Testis (tissue), 3 donors: Measurements from ENCODE around the gene ERICH2. TPM values are rescaled to one million over a fixed set of nuclear protein-coding genes. Genes with fewer than 3 reads are reported as not detected.
A peak's percentile ranks its signal among the peaks of the same experiment; 100 is the strongest.

Experiments
- DNase-seq: peaks from one replicate; pipeline ENCODE4 v3.0.0-alpha.2; 2019
- H3K27ac ChIP-seq, 2 donors: fragments of 200-600 bp; sonication (generic); one replicate each; pipeline ENCODE4 v1.5.1; 2019
- H3K27me3 ChIP-seq: fragments of 200-600 bp; sonication (generic); one replicate; pipeline ENCODE4 v1.5.1; 2019
- H3K36me3 ChIP-seq: fragments of 200-600 bp; sonication (generic); one replicate; pipeline ENCODE4 v1.5.1; 2017; ENCODE audit warnings: low read depth; ENCODE audit errors: missing control alignments
- H3K4me1 ChIP-seq: fragments of 200-600 bp; sonication (generic); one replicate; pipeline ENCODE4 v1.5.1; 2019
- H3K4me3 ChIP-seq, 2 donors: fragments of 200-600 bp; sonication (generic); one replicate each; pipeline ENCODE4 v1.5.1; 2017 to 2019
- H3K9me3 ChIP-seq: fragments of 200-600 bp; sonication (generic); one replicate; pipeline ENCODE4 v1.5.1; 2017
- CTCF ChIP-seq, 3 experiments: fragments of 450-650 bp in 2 of 3; fragments of 200-600 bp in 1 of 3; sonication (generic) in 1 of 3; IDR thresholded peaks; one replicate each; pipeline ENCODE4 v1.5.1; 2016 to 2019; ENCODE audit warnings: antibody characterized with exemption in 3 of 3, mild to moderate bottlenecking in 2 of 3, moderate library complexity in 1 of 3
- POLR2A ChIP-seq: fragments of 450-650 bp; IDR thresholded peaks from one replicate; pipeline ENCODE4 v1.6.1; 2017; ENCODE audit warnings: antibody characterized with exemption, mild to moderate bottlenecking, moderate library complexity
- WGBS, 2 donors: methylation state at CpG; one replicate each; pipeline ENCODE4 v1.1.5; 2018; 5-methylcytosine and 5-hydroxymethylcytosine counted together
- intact Hi-C: fragments of 100-400 bp; cut with DNase I; formaldehyde crosslinking; loops from one replicate; pipeline ENCODE4 v1.15.1; 2023; ENCODE audit warnings: low total_unique reads
- polyA plus RNA-seq: library from polyadenylated mRNA; stranded (reverse); fragments of 350-450 nt; fragmentation: Illumina TruSeq; extraction: RNeasy Lipid Tissue Mini Kit (QIAGEN cat#74804); gene quantifications from one replicate; pipeline ENCODE4 v1.2.3, GENCODE V29; 2014; ENCODE audit warnings: low read depth, low replicate concordance; ENCODE audit not compliant: insufficient read depth
- total RNA-seq, 2 donors: library from RNA; depleted of rRNA; stranded (reverse); fragments of >200 nt; gene quantifications; one replicate each; pipeline ENCODE4 v1.2.3, GENCODE V29; 2016

ERICH2 gene
- total and polyA plus RNA-seq, 3 donors from 2014 or later: 36.5 to 126 (median 78.8) TPM

- H3K36me3 ChIP-seq: no peaks in the 10 kb centered on the region
- H3K27ac ChIP-seq: no peak overlapping the region
- no peaks in the 10 kb centered on the region for H3K9me3 ChIP-seq
- peak overlapping the region in 1 of 2 donors; percentile 3 for H3K4me3 ChIP-seq
- intact Hi-C loops: no loop called here
- H3K4me1 ChIP-seq: peaks cover 53% of the 10 kb centered on the region
- H3K27me3 ChIP-seq: no peaks in the 10 kb centered on the region
- peak; percentile 54 for DNase-seq
- 3 to 7% methylated on average over 28 to 43 of the region's 43 CpGs for WGBS, 2 donors
- TF ChIP-seq CTCF (IDR thresholded peaks at IDR 0.05): peak in 2 of 3 experiments; percentile 19 to 36
- no peak for TF ChIP-seq POLR2A
These were observed 52.3 kb downstream of the ERICH2 start for GRCh38 chr2:170822290-170823087.

DNA sequence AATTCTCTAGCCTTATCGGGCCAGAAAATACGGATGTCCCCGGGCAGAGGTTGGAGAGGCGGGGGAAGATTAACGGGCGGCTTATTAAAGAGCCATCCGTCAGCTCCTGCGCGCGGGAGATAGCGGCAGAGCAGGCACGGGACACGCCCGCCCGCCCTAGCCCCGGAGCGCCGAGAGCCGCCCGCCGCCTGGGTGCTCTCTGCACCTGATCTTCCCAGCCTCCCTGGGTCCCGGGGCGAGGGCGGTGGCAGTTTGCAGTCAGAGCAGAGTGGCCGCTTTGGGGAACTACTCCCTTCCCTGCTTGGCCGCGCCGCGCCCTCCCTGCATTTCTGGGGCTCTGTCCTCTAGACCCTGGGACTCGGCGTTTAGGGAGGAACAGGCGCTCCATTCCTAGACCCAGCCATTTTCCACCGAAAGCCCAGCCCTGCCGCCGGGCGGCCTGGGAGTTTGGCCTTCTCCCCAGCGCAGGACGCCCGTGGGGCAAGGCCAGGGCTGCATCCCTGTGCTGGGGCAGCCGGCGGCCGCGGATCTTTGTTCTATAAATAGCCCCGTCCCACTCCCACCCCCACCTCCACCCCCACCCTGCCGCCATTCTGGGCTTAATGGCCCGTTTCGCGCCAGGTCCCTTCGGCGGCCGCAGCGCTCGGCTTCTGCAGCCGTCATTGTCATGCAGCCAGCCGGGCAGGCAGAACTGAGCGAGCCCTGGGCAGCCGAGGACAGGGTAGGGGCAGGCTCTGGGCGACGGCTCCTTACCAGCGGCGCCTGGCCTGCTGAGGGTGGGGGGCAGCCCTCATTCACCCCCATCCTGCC, 53.1 kb downstream of the ERICH2 start:
- no peak for TF ChIP-seq POLR2A
- no peak for TF ChIP-seq CTCF (IDR thresholded peaks at IDR 0.05)
- DNase-seq: peak; percentile 74
- Histone ChIP-seq H3K9me3 (no peaks in the 10 kb centered on the region), H3K27ac (no peak overlapping the region), H3K36me3 (no peaks in the 10 kb centered on the region), H3K4me3 (peak overlapping the region in 1 of 2 donors; percentile 27), H3K4me1 (peaks cover 50% of the 10 kb centered on the region), H3K27me3 (no peaks in the 10 kb centered on the region)
- WGBS, 2 donors: 0% methylated on average over 10 to 31 of the region's 61 CpGs
- intact Hi-C loops: no loop called here

- Histone ChIP-seq H3K27ac (no peak overlapping the region), H3K27me3 (no peaks in the 10 kb centered on the region), H3K4me3 (peak overlapping the region in 1 of 2 donors; percentile 27), H3K9me3 (no peaks in the 10 kb centered on the region), H3K36me3 (no peaks in the 10 kb centered on the region), H3K4me1 (peaks cover 45% of the 10 kb centered on the region)
- WGBS, 2 donors: 16 to 23% methylated on average over 10 to 11 of the region's 11 CpGs
- no peak for DNase-seq
- intact Hi-C loops: no loop called here
- TF ChIP-seq POLR2A (no peak), CTCF (IDR thresholded peaks at IDR 0.05) (no peak)
These were observed 53.7 kb downstream of the ERICH2 start for GRCh38 chr2:170823898-170824215.

- Histone ChIP-seq H3K4me1 (peaks cover 44% of the 10 kb centered on the region), H3K9me3 (no peaks in the 10 kb centered on the region), H3K36me3 (no peaks in the 10 kb centered on the region), H3K4me3 (no peak overlapping the region), H3K27me3 (no peaks in the 10 kb centered on the region), H3K27ac (no peak overlapping the region)
- no peak for TF ChIP-seq POLR2A
- TF ChIP-seq CTCF (IDR thresholded peaks at IDR 0.05): no peak
- intact Hi-C loops: no loop called here
- DNase-seq: peak; percentile 47
- WGBS, 2 donors: 23 to 26% methylated on average over 2 of the region's 2 CpGs
These were observed 54.4 kb downstream of the ERICH2 start for GRCh38 chr2:170824526-170825015.
